HFFc6 (cell line): ENCODE results near the gene ZNF385C. TPM values are rescaled to one million over a fixed set of nuclear protein-coding genes. Genes with fewer than 3 reads are reported as not detected.
"Not testable (repeated sequence)": the region's sequence is repeated elsewhere in the genome, so short reads cannot be mapped to it uniquely, and the experiment has no call there.

Source experiments
- DNase-seq: peaks from one replicate; pipeline ENCODE4 v3.0.0-alpha.2; 2018
- H3K27ac Mint-ChIP-seq: 2 replicates; pipeline ENCODE4 v1.8.0; 2020; ENCODE audit warnings: mild to moderate bottlenecking, mixed read lengths
- H3K27me3 Mint-ChIP-seq: 2 replicates; pipeline ENCODE4 v1.8.0; 2021; ENCODE audit warnings: mild to moderate bottlenecking, moderate library complexity, mixed read lengths; ENCODE audit not compliant: insufficient read depth
- H3K36me3 Mint-ChIP-seq: 2 replicates; pipeline ENCODE4 v1.8.0; 2021; ENCODE audit warnings: low read depth, mixed read lengths
- H3K4me1 Mint-ChIP-seq: 2 replicates; pipeline ENCODE4 v1.8.0; 2020; ENCODE audit warnings: low read depth, mixed read lengths
- H3K4me3 Mint-ChIP-seq: 2 replicates; pipeline ENCODE4 v1.8.0; 2020; ENCODE audit warnings: mild to moderate bottlenecking, moderate library complexity, mixed read lengths
- H3K9me3 Mint-ChIP-seq: 2 replicates; pipeline ENCODE4 v1.8.0; 2020; ENCODE audit warnings: mild to moderate bottlenecking, mixed read lengths
- total RNA-seq, 6 experiments: library from RNA; stranded (reverse); fragmentation: NEBNext Ultra II Directional; extraction: Animal tissue kit (Norgen Biotek cat#: 25700); gene quantifications; 2 replicates in 1 of 6; 3 replicates in 5 of 6; pipeline ENCODE4 v1.2.3, GENCODE V29; 2021
- TF ChIP-seq, protein P1 (sequence below): fragments of 200-600 bp; sonication (generic); IDR thresholded peaks from 2 replicates; pipeline ENCODE4 v1.5.0; 2021; ENCODE audit warnings: antibody characterized with exemption, mild to moderate bottlenecking

ZNF385C gene
- total RNA-seq, 6 experiments from 2014 or later = not detected

DNA sequence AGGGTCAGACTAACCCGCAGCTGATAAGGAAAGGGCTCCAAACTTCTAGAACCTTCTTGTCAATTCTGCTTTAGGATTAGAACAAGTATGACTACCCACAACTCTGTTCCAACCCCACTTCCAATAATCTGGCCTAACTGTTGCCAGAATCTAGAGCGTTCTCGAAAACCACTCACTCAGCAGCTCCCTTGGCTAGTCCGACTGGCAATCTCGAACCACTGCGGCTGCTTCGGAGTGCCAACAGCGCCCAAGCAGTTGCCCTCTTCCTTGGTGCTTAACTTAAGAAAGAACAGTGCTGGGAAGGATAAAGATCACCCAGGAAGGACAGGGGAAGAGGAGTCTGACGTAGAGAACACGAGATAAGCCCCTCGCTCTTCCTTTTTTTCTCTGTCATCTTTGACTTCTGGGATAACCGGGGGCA lies 81.9 kb downstream of the ZNF385C start:
- TF ChIP-seq, protein P1, sequence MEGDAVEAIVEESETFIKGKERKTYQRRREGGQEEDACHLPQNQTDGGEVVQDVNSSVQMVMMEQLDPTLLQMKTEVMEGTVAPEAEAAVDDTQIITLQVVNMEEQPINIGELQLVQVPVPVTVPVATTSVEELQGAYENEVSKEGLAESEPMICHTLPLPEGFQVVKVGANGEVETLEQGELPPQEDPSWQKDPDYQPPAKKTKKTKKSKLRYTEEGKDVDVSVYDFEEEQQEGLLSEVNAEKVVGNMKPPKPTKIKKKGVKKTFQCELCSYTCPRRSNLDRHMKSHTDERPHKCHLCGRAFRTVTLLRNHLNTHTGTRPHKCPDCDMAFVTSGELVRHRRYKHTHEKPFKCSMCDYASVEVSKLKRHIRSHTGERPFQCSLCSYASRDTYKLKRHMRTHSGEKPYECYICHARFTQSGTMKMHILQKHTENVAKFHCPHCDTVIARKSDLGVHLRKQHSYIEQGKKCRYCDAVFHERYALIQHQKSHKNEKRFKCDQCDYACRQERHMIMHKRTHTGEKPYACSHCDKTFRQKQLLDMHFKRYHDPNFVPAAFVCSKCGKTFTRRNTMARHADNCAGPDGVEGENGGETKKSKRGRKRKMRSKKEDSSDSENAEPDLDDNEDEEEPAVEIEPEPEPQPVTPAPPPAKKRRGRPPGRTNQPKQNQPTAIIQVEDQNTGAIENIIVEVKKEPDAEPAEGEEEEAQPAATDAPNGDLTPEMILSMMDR = no peak
- H3K4me3 Mint-ChIP-seq = peak overlapping the region; percentile 97
- H3K4me1 Mint-ChIP-seq = peaks cover 64% of the 10 kb centered on the region
- H3K27ac Mint-ChIP-seq = peak overlapping the region; percentile 97
- peak; percentile 15 for DNase-seq
- H3K36me3 Mint-ChIP-seq = peaks cover 43% of the 10 kb centered on the region
- H3K9me3 Mint-ChIP-seq = no peaks in the 10 kb centered on the region
- no peaks in the 10 kb centered on the region for H3K27me3 Mint-ChIP-seq

DNA sequence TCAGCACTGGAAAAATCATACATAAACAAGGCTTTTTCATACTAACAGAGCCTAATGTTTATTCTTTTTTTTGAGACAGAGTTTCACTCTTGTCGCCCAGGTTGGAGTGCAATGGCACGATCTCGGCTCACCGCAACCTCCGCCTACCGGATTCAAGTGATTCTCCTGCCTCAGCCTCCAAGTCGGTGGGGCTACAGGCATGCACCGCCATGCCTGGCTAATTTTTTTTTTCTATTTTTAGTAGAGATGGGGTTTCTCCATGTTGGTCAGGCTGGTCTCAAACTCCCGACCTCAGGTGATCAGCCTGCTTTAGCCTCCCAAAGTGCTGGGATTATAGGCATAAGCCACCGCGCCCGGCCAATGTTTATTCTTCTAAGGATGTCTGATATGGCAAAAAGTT lies 84.5 kb downstream of the ZNF385C start:
- not testable (repeated sequence) for DNase-seq, H3K27me3 Mint-ChIP-seq, H3K4me3 Mint-ChIP-seq, H3K9me3 Mint-ChIP-seq
- peaks cover 37% of the 10 kb centered on the region for H3K36me3 Mint-ChIP-seq
- peaks cover 72% of the 10 kb centered on the region for H3K4me1 Mint-ChIP-seq
- H3K27ac Mint-ChIP-seq = peak overlapping the region; percentile 78

DNA sequence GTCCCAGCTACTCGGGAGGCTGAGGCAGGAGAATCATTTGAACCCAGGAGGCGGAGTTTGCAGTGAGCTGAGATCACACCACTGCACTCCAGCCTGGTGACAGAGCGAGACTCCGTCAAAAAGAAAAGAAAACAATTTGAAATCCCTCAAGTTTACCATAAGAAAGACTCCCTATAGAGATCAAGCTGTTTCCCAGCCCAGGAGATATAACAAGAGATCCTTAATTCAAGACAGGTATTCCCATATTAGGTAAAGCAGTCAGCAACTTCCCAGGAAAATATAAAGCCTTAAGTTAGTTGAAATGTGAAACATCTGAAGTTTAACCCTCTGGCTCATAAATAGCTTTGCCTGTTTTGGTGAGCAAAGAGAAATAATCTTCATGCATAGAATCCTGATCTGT lies 85.9 kb downstream of the ZNF385C start:
- Mint-ChIP-seq H3K4me1 (peaks cover 63% of the 10 kb centered on the region), H3K27ac (peak overlapping the region; percentile 89), H3K36me3 (peaks cover 37% of the 10 kb centered on the region)
- H3K27me3 Mint-ChIP-seq, H3K9me3 Mint-ChIP-seq, H3K4me3 Mint-ChIP-seq, DNase-seq: not testable (repeated sequence)

DNA sequence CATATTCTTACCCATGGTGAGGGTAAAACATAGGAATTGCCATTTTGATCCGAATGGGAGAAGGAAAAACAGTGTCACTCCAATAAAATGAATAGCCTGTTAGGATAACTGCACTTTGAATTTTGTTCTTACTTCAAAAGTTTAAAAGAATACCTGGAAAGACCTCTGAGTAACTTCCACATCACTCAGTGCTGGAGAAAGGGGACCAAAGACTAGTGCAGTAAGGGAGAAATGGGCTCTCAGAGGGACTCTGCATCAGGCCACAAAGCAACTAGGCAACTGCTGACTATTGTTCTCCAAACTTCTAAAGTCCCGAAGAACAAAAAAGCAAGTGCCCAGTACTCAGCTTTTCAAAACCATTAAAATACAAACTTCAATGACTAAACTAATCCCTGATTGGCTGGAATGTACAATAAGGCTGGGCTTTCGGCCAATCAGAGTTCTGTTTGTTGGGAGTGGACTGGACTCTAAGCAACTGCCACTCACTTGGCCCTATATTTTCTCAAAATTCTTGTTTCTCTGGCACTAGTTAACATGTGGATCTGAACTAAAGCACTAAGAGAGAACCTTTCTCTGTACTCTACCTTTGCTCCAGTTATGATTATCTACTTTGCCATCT lies 87.3 kb downstream of the ZNF385C start:
- DNase-seq = peak; percentile 41
- TF ChIP-seq, protein P1 = no peak
- peak overlapping the region; percentile 76 for H3K4me3 Mint-ChIP-seq
- no peaks in the 10 kb centered on the region for H3K27me3 Mint-ChIP-seq
- no peaks in the 10 kb centered on the region for H3K9me3 Mint-ChIP-seq
- H3K4me1 Mint-ChIP-seq = peaks cover 67% of the 10 kb centered on the region
- peaks cover 29% of the 10 kb centered on the region for H3K36me3 Mint-ChIP-seq
- H3K27ac Mint-ChIP-seq = peak overlapping the region; percentile 89

DNA sequence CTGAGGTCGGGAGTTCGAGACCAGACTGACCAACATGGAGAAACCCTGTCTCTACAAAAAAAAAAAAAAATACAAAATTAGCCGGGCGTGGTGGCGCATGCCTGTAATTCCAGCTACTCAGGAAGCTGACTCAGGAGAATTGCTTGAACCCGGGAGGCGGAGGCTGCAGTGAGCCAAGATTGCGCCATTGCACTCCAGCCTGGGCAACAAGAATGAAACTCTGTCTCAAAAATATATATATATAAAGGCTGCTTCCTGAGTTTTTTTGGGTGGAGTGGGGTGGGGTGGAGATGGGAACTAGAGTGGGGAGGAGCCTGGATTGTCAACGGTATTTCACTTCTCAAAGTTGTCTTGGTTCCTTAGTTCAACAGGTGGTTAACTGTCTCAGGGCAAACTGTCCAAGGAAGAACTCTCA lies 88.0 kb downstream of the ZNF385C start:
- not testable (repeated sequence) for H3K9me3 Mint-ChIP-seq, H3K27me3 Mint-ChIP-seq
- peak overlapping the region; percentile 76 for H3K4me3 Mint-ChIP-seq
- H3K36me3 Mint-ChIP-seq = peaks cover 25% of the 10 kb centered on the region
- peaks cover 64% of the 10 kb centered on the region for H3K4me1 Mint-ChIP-seq
- DNase-seq = peak; percentile 66
- peak overlapping the region; percentile 89 for H3K27ac Mint-ChIP-seq

DNA sequence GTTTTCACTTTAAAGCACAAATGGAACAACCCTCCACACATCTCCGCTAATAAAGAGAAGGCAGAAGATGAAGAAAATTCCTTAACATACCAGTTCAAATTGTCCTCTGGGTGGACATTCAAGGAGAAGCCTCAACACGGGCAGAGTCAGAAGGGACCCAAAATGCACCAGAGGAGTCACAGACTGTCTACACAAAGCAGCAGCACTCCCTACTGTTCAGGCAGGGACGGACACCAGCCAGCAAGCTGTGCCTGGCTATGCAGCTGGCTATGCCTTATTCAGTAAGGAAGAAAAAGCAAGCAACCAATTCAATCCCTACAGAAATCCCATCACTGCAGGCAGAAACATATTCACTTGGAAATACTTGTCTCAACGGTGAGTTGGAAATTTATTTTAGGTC lies 89.1 kb downstream of the ZNF385C start:
- H3K27ac Mint-ChIP-seq = peak overlapping the region; percentile 82

DNA sequence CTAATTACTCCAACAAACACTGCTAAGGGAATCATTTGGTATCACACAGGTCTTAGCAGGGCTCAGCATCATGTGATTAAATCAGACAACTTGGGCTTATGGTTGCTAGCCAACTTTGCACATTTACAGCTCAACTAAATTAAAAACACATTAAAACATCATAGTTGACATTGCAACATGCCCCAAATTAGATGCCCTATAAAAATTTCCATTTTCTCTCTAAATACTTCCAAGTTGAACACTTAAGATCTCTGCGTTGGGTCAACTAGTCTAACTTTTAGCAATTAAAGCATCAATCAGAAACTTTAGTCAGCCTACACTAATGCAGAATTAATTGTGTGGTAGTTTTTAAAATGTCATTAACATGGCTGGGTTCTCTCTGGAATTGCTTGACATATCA lies 93.1 kb downstream of the ZNF385C start:
- H3K36me3 Mint-ChIP-seq = peaks cover 26% of the 10 kb centered on the region
- H3K4me3 Mint-ChIP-seq = 0 out of 2 replicates have a peak overlapping the region, but pooled peaks have one; percentile 13
- H3K27ac Mint-ChIP-seq = peak overlapping the region; percentile 69
- H3K9me3 Mint-ChIP-seq = no peaks in the 10 kb centered on the region
- peaks cover 72% of the 10 kb centered on the region for H3K4me1 Mint-ChIP-seq
- TF ChIP-seq, protein P1 = no peak
- DNase-seq = no peak
- H3K27me3 Mint-ChIP-seq = no peaks in the 10 kb centered on the region; the same call in 1 of the 2 replicates

More for the DNA sequence above, 89.1 kb downstream of the ZNF385C start:
- Mint-ChIP-seq H3K9me3 (no peaks in the 10 kb centered on the region), H3K36me3 (peaks cover 28% of the 10 kb centered on the region), H3K27me3 (no peaks in the 10 kb centered on the region; the same call in 1 of the 2 replicates), H3K4me3 (peak overlapping the region; percentile 76; the same call in 1 of the 2 replicates), H3K4me1 (peaks cover 72% of the 10 kb centered on the region)
- DNase-seq = no peak
- TF ChIP-seq, protein P1 = peak; percentile 38
